ENCODE measurements around the gene ZNF396.

- TF ChIP-seq CTCF (IDR thresholded peaks at IDR 0.05): no peak
- TF ChIP-seq POLR2A (IDR thresholded peaks at IDR 0.05): no peak
- TF ChIP-seq POLR2AphosphoS5 (IDR thresholded peaks at IDR 0.05): no peak
These were observed 36.0 kb upstream of the ZNF396 start for GRCh38 chr18:35413163-35413511.

Data from suprapubic skin (tissue), 4 donors.